NCI-H2196 treated with DMSO at 0.1 percent for 48 hours (cell line): Measurements from ENCODE around the gene KDM5B.
"Not testable (repeated sequence)": the region's sequence is repeated elsewhere in the genome, so short reads cannot be mapped to it uniquely, and the experiment has no call there.

Experiments used
- DNase-seq: peaks from one replicate; lab custom pipeline; 2025; ENCODE audit not compliant: unreplicated experiment; lab: John Stamatoyannopoulos, UW

Gene KDM5B

DNA sequence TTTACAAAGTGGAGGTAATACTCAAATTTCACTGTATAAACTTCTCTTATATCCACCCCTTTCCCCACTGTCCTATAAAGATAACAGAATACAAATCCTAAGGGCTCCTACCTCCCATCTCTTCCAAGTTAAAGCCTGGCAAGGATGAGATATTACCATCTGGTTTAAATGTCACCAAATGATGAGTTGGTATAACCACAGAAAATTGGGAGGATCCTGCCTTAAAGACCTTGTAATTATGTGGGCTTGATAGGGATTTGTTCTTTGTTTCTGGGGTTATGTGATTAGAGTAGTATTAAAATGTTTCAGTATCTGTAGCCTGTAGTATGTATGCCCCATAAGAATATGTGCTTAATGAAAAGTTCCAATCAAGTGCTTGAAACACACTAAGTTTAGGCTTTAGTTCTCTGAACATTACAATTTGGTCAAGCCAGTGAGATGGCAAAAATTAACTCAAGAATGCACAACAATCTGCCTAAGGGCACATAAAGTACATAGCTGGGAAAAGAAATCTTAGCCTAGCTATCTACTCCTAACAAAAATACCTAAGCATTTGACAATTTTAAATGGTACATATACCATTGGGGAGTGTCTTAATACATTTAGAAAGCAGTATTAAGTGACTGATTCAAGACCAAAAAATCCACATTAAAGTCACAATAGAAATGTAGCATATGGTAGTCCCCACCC is 14.0 kb downstream of the KDM5B start:
- DNase-seq, result no peak

DNA sequence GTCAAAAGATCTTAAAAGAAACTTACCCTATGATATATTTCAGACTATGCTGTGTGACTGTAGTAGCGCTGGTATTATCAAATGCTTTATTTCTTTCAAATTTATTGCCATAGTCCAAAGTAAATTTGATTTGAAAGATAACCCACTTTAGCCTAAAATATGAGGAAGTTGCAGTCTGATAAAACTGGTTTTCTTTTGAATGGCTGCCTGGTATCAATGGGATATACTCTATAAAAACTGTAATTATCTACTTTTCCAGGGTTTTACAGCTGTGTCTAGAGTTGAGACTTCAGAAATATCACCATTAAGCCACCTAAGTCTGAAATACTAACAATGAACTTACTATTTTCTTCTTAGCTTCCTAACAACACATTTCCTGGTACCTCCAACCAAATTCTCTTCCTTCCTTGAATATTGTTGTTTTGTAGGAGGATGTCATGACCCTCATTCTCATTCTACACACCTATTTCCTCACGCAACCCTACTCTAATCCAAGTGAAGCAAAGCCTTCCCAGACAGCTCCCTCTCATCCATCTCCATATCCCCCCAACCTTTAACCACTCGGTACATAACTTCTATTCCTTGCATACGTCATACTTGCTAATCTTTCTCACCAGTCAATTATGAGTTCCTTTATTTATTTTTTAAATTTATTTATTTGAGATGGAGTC is 17.0 kb downstream of the KDM5B start:
- DNase-seq, result no peak

DNA sequence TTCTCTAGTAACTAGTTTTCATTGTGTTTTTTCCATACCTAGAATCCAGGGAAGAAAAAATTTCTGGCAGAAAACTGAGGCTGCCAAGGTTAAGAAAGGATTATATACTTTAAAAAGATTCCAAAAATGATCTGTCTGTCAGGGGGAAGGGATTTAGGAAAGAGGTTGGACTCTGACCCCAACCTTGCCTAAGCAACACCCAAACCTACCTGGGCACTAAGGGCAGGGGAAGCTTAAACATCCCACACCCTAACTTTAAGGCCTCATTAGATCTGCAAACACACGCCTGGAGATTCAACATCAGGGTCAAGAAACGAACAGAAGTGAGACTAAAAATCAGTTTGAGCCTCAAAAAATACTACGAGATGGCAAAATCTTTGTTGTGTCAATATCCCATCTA is 19.4 kb downstream of the KDM5B start:
- DNase-seq, result no peak

DNA sequence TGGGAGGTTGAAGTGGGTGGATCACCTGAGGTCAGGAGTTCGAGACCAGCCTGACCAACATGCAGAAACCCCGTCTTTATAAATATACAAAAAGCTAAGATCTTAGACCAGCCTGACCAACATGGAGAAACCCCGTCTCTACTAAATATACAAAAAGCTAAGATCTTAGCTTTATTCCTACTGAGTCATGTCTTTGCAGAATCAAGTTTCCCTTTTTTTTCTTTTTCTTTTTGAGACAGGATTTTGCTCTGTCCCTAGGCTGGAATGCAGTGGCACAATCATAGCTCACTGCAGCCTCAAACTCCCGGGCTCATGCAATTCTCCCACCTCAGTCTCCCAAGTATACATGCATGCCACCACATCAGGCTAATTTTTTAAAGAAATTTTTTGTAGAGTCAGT is 21.4 kb downstream of the KDM5B start:
- no peak for DNase-seq

DNA sequence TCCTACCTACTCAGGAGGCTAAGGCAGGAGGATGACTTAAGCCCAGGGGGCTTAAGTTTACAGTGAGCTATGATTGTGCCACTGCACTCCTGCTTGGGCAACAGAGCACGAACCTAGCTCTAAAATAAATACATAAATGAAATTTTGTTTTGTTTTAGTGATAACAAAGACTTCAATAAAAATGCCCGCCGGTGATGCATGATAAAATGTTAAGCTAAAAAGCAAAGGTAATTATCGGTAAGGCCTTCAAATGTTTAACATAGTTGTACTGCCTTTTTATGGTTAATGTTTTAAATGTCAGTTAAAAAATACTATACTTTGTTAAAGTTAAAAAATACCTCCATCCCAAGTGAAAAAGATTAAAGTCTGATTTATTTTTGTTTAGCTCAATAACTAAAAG is 27.0 kb downstream of the KDM5B start:
- DNase-seq, result no peak

DNA sequence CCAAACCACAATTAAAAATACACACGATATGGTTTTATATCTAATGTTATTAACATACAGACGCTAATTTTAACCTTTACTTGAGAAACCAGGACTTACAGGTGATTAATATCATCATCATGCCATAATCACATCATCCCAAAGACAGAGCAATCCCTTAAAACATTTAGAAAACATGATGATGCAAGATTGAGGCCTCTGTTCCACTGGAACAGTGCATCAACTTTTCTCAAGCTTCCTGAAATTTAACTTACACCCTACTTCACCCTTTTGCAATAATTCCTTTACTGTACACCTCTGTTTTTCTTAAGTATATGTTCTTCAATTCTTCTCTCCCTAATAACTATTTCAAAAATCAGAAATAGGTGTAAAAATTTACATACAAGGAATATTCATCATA is 38.1 kb downstream of the KDM5B start:
- DNase-seq, result no peak

DNA sequence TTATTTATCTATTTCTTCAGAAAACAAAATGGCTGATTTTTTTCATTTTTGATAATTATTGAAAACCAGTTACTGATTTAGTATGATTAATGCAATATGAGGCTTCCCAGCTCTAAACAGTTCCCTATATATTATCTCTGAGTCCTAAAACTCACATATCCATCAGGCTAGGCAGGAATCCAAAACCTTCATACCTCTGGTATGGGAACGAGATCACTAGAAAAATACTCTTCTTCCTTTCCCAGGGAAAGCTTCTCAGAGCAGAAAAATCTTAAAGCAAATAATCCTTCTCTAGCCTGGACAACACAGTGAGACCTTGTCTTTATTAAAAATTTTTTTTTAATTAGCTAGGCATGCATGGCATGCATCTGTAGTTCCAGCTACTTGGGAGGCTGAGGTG is 42.5 kb downstream of the KDM5B start:
- no peak for DNase-seq

DNA sequence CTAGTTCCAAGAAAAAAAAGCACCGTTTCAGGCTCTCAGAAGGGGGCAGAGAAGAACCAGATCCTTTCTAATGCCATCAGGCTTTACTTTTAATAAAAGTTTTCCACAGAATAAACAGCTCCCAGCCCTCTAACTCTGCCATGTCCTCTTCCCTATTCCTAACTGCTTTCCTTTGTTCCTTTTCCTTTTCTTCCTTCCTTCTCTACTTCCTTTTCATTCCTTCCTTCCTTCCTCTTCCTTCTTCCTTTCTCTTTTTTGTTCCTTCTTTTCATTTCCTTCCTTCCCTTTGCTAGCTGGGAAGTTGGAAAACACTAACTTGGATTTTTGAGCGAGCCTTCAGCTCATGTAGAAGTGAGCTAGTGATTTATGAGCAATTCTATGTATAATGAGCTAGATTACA is 46.2 kb downstream of the KDM5B start:
- DNase-seq, result no peak

DNA sequence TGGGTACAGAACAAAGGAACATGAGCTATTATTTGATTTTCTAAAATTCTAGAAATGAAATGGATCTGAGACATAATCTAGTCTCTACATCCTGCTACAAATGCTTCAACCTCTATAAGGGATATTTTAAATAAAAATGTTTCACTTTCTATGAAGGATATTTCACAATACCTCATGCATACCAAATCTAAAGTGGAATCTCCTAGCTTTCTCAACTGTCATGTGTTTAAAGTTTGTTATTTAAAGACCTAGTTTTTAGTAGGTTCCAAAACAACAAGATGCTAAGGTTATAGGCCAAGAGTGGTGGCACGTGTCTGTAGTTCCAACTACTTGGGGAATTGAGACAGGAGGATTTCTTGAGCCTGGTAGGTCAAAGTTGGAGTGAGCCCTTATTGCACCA is 47.6 kb downstream of the KDM5B start:
- DNase-seq, result no peak

DNA sequence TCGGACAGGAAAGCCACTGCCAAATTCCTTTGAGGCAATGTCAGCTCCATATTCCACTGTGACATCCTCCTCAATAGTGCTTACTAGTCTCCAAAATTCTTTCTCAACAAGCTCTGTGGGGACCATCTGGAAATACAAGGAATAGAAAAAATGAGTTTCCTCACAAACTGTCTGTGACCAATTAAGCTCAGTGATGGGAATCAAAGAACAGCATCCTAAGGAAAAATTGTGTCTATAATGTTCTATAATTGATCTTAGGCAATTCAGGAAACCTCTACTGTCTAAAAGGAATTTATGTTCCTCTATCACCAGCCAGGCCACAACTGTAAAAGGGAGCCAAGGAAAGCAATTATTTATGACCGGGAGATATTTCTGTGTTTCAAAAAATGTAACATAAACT is 51.8 kb downstream of the KDM5B start:
- DNase-seq, result no peak

DNA sequence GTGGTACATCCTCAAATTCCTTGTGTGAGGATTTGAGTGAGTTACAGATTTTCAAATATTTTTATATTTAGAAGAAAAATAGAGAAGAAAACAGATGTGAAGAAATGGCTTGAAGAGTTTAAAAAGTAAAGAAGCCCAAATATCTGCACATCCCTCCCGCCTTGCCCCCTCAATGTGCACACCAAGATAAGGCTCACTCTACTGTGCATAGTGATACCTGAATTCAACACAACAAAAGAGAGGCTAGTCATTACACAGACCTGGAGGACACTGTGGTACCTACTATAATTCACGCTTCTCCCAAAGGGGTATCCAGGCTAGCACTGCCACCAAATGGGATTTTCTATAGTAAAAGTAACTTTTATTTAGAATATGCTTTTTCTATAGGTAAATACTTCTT is 53.9 kb downstream of the KDM5B start:
- DNase-seq, result no peak

DNA sequence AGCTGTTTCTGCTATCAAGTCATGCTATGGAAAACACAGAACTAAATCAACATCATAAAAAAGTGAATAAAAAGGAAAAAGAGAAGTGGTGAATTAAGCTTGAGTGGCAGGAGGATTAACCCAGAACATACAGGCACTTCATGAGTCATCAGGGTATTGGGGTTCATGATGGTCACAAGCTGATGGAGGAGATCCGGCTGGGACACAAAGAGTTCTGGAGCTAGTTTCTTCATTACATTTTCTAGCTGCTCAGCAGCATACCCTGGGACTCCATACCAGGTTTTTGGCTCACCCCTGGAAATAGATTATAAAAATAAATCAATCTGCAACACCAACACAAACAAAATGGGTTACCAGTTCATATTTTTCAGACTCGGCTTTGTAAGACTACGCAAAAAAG is 55.4 kb downstream of the KDM5B start:
- no peak for DNase-seq

DNA sequence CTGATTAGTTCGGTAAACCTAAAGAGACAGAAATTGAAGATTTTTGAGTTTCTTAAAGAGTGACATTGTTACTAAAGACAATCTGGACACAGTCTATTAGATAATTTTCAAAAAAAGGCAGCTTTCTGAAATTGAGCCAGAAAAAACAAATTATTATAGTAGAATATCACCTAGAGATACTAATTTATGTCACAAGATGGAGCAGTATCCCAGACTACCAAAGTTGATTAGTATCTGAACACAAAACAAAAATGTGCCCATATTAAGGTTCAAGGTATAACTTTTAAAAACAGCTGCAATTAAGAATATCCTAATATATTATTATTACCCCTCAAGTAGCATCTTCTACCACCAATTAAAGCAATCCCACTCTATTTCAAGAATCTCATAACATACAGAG is 57.5 kb downstream of the KDM5B start:
- DNase-seq, result no peak

DNA sequence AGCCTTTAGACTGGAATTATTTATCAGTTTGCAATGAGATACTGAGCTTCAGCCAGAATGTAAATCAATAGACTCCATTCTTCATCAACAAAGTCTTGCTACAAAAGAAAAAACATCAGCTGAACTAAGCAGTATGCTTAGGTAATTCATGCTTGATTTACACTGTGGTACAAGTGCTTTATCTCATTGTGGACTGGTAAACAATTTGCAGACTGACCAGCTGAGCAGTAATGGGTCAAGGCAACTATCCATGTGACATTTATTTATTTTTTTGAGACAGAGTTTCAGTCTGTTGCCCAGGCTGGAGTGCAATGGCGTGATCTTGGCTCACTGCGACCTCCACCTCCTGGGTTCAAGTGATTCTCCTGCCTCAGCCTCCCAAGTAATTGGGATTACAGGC is 58.2 kb downstream of the KDM5B start:
- DNase-seq, result no peak

DNA sequence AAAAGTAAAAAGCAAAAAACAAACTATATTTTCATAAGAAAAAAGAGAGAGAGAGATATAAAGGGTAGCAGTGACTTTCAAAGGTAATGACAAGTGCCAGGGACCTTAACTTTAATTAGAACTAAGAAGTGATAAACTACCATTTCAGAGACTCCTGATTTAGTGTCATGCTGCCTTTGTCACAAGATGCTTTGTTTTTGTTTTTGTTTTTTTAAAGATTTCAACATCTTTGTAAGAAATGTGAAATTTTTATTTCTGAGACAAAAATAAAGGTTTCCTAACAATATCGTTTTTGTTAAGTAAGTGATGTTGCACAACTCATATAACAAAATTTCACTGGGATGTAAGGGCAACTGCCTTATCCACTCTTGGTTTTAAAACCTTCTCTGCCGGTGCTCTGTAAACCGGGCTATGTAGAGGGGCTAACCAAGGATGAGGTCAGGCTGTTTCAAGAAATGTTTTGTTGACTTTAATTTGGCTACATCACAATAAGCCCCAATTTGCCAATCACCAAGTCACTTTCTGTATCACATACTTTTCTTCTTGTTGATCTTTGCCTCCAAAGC is 62.8 kb downstream of the KDM5B start:
- no peak for DNase-seq

DNA sequence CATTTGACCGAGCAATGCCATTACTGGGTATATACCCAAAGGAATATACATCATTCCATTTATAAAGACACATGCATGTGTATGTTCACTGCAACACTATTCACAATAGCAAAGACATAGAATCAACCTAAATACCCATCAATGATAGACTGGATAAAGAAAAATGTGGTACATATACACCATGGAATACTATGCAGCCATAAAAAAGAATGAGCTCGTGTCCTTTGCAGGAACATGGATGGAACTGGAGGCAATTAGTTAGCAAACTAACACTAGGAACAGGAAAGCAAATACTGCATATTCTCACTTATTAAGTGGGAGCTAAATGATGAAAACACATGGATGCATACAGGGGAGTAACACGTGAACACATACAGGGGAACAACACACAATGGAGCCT is 63.5 kb downstream of the KDM5B start:
- DNase-seq, result not testable (repeated sequence)

DNA sequence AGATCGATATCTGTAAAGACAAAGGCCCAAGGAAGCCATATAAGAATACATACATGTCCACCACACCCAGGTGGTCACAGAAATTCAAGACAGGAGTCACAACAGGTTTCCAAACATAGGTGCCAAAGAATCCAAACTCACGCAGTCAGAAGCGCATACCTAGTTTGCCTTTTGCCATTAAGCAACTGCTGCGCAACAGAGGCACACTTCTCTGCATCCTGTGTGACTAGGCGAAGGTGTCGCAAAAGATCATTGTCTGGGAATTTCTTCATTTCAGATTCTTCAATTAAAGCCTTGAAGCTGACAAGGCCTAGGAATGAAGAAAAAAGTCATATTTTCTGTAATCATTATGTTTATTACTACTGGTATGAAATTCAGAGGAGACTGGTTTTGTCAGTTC is 65.7 kb downstream of the KDM5B start:
- no peak for DNase-seq

DNA sequence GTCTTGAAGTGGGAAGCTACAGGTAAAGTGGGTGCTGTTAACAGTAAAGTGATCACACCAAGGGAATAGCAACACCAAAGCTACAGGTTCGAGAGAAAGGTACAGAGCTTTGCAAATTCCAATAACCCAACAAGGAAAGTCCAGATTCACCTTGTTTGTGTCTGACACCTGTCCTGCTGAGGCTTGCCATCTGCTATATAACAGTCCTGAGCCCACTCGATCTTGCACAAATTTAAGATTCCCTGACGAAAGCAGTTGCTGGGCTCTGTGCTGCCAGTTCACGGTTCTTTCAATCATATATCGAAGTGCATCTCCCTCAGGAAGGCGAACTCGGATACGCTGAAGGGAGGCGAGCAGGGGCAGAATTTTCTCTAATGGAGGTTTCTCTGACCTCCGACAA is 75.0 kb downstream of the KDM5B start:
- no peak for DNase-seq

DNA sequence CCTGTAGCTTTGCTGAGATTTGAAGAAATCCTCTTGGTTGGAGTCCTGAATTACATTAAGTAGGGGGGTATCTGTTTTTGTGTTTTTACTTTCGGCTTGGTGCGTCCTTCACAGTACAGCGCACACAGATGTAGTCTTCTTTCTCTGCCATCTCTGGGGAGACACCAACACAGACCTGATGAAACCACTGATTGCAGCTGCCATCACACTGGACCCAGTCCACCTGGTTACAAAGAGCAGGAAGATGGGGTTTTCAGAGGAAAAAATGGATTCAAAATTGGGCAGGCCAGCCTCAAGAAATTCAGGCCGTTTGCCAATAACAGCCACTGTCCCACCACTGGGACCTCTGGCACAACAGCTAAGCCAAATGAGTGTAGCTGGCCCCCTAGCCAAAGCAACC is 79.3 kb downstream of the KDM5B start:
- DNase-seq, result no peak

DNA sequence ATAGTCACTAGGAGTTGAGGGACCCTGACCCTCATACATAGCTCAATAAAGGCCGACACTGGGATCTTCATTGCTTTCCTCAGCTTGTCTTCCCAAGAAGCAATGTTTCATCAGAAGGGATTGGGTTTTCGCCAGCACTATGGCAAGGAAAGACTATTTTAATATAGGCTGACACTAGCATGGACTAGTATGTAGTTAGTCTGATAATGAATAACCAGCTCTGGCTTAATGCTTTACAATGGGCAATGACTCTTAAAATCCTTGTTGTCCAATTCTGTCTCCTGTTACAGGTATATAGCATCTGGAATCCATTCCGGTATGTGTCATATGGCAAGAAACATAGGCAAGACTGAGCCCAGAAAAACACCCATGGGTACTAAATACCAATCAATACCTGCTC is 82.7 kb downstream of the KDM5B start:
- DNase-seq, result no peak

DNA sequence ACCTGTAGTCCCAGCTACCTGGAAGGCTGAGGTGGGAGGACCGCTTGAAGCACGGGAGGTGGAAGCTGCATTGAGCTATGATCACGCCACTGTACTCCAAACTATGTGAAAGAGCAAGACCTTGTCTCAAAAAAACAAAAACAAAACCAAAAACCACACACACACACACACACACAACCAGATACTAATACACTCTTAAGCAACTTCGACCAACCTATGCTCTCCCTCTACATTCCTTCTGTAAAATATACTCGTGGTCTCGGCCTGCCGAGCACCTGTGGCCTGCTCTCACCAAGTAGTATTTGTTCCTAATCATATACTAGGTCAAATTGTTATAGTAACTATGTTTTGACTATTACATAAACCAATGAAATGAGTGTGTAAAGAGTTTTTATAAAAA is 84.5 kb downstream of the KDM5B start:
- DNase-seq, result no peak

DNA sequence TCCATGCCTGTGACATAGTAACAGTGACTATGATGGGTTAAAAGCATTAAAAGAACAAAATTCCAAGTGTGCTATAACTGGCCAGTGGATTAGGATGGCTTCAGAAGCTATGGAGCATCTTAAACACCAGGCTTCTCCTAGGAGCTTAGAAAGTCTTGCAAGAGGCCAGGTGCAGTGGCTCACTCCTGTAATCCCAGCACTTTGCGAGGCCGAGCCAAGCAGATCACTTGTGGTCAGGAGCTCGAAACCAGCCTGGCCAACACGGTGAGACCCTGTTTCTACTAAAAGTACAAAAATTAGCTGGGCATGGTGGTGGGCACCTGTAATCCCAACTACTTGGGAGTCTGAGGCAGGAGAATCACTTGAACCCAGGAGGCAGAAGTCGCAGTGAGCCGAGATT is 85.2 kb downstream of the KDM5B start:
- not testable (repeated sequence) for DNase-seq

DNA sequence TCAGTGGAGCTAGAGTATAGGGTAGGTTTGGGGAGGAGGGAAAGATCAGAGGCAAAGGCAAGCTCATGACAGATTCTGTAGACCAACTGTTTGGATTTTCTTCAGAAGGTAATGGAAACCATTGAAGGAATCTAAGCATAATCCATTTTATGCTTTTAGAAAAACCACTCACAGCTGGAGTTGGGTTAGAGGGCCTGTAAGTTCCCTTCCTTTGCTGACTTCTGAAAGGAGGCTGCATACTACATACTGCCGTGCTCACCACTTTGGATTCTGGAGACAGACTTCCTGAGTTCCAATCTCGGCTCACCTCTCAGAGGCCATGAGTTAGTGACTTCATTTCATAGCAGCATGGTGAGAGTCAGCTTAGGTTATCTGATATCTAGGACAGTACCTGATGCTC is 91.6 kb downstream of the KDM5B start:
- DNase-seq, result no peak
